HG03378 (cell line): Measurements from ENCODE around the gene GJB3.
"Not testable (repeated sequence)": the region's sequence is repeated elsewhere in the genome, so short reads cannot be mapped to it uniquely, and the experiment has no call there.

Source experiments
- ATAC-seq: cut with Tn5 transposase; IDR thresholded peaks from one replicate; pipeline ENCODE4 v1.9.1; 2021; ENCODE audit warnings: mild to moderate bottlenecking, moderate library complexity; ENCODE audit not compliant: unreplicated experiment

Gene GJB3

GRCh38 chr1:34759503-34760357 is 21.3 kb upstream of the GJB3 start, which contains the start of gene GJB4:
Gene GJB4 (plus strand): TSS chr1:34759740. CDS start chr1:34761255, 1,515 bp downstream.
- ATAC-seq, result no peak

- ATAC-seq, result no peak
Measured at GRCh38 chr1:34761176-34761761, 19.7 kb upstream of the GJB3 start.

DNA sequence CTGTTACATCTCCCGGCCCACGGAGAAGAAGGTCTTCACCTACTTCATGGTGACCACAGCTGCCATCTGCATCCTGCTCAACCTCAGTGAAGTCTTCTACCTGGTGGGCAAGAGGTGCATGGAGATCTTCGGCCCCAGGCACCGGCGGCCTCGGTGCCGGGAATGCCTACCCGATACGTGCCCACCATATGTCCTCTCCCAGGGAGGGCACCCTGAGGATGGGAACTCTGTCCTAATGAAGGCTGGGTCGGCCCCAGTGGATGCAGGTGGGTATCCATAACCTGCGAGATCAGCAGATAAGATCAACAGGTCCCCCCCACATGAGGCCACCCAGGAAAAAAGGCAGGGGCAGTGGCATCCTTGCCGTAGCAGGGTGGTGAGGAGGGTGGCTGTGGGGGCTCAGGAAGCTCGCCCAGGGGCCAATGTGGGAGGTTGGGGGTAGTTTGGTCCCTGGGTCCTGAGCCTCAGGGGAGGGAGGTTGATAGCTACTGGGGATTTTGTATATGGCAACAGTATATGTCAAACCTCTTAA is 19.2 kb upstream of the GJB3 start:
- ATAC-seq, result no peak

GRCh38 chr1:34762474-34763141 is 18.4 kb upstream of the GJB3 start:
- no peak for ATAC-seq

DNA sequence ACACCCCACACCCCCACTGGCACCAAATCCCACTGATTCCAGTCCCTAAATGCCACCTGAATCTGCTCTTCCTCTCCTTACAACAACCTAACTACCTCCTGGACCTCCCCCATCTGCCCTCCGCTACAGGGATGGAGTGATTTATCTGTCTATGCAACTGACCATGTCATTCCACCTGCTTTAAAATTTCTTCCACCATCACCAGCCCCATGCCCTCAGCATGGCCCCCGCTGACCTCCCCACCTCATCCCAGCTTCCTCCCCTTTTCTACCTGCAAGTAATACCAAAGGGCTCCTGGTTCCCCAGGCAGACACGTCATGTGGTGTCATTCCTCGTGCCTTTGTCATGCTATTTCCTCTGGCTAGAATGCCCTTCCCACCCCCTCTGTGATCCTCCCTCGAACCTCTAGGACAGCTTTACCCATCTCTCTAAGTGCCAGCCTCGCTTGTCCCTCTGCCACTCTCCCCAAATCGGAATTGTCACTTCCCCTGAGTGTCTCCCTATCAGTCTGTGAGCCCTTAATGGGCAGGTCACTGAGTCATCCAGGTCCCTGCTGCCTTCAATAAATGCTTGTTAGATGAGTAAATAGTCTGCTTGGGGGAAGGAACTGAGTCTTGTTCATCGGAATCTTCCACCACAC is 17.8 kb upstream of the GJB3 start:
- ATAC-seq, result no peak

- no peak for ATAC-seq
Measured at GRCh38 chr1:34768856-34769255, 12.2 kb upstream of the GJB3 start.

GRCh38 chr1:34770891-34771504 is 10.0 kb upstream of the GJB3 start:
- no peak for ATAC-seq

DNA sequence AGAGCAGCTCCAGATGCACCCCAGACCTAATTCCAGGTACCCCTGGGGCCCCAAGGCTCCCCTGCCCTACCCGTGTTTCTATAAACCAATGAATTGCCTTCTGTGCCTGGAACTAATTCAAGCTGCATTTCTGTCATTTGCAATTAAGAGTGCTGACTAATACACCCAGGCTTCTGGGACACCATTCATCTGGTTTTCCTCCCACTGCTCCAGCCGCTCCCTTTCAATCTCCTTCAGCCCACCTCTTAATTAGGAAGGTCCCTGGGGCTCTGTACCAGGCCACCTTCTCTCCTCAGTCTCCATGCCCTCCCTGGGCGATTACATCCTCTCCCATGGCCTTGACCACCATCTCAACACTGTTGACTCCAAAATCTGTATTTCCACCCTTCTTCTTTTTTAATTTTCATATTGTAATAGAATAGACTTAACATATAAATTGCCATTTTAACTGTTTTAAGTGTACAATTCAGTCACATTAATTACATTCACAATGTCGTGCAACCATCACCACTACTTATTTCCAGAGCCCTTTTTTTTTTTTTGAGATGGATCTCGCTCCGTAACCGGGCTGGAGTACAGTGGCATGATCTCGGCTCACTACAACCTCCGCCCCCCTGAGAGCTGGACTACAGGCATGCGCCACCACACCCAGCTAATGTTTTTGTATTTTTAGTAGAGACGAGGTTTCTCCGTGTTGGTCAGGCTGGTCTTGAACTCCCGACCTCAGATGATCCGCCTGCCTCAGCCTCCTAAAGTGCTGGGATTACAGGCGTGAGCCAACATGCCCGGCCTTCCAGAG is 9.2 kb upstream of the GJB3 start:
- no peak for ATAC-seq

- ATAC-seq, result not testable (repeated sequence)
Measured at GRCh38 chr1:34773114-34773513, 7.9 kb upstream of the GJB3 start.

- no peak for ATAC-seq
Measured at GRCh38 chr1:34774957-34775356, 6.1 kb upstream of the GJB3 start.

DNA sequence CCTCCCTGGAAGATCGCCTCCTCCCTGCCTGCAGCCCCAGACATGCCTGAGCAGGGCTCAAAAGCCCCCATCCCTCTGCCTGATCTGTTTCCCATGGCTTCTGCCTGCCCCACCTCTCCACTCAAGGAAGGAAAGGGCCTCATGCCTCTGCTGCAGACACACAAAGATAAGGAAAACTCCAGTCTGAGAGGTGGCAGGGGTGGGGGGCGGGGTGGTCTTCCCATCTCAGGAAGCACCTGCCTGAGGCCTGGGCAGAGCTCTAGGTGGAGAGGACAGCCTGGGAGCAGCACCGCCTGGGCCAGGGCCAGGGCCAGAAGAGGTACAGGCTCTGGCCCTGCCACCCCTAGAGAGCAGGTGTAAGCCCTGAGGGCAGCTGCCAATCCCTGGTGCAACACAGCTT is 4.1 kb upstream of the GJB3 start:
- no peak for ATAC-seq

DNA sequence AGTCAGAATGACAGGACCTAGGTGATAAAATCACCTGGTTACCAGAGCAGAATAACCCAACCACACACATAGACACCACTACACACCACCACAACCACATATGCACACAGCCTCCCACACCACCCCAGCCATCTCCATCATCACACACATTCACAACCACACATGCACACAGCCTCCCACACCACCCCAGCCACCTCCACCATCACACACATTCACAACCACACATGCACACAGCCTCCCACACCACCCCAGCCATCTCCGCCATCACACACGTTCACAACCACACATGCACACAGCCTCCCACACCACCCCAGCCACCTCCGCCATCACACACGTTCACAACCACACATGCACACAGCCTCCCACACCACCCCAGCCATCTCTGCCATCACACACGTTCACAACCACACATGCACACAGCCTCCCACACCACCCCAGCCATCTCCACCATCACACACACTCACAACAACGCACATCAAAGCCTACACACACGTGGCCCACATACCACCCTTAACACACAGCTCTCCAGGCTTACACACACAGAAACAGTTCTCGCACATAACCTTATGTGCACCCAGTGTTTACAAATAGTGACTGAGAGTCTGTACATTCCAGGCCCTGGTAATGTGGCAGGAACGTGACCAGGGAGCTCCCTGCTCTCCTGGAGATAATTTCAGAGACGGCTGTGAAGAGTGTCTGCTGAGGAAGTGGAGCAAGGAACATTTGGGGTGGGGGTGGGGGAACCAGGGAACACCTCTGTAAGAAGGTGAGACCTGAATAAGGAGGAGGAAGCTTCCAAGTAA is 3.3 kb upstream of the GJB3 start:
- ATAC-seq, result no peak

- ATAC-seq, result no peak
Measured at GRCh38 chr1:34778381-34778780, 2.6 kb upstream of the GJB3 start.

DNA sequence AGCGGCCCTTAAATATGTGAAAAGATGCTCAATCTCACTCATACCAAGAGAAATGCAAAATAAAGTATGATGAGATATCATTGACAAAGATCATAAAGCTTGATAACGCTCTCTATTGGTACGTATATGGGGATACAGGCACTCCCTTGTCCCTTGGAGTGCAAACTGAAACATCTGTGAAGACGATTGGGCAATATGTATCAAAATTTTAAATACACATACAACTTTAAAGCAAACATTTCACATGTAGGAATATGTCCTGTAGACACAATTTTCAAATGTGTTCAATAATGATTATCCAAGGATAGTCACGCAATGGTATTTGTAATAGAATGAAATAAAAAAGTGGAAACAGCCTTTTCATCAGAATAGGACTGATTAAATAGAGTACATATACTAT is 2.0 kb upstream of the GJB3 start:
- ATAC-seq, result no peak

DNA sequence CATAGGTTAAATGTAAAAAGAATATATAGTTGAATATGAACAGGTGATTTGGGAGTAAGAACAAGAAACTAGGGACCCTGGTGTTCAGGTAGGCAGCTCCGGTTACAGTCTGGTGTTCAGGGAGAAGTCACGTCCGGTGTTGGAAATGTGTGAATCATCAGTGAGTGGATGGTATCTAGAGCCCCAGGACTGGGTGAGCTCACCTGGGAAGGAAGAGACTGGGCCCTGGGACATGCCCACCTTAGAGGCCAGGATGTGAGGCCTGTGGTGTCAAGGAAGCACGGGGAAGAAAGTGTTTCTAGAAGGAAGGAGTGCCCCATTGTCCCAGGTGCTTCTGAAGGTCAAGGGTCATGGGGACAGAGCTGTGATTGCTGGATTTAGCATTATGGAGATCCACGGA is 1.5 kb upstream of the GJB3 start:
- ATAC-seq, result no peak

DNA sequence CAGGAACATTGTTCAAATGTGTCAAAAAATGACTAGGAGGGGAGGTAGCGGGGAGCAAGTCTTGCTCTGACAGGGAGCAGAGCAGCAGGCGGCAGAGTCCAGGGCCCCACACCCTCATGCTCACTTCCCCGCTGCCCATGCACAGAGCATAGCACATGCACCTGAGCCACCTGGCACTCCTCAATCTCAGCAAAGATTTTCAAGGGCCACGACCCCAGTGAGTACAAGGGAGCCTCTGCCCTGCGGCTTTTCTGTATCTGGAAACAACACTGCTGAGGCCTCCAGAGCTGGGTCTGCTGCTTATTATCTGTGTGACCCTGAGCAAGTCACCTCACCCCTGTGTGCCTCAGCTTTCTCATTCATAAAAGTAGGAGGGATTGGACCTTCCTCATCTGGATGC is 1.1 kb upstream of the GJB3 start:
- no peak for ATAC-seq

DNA sequence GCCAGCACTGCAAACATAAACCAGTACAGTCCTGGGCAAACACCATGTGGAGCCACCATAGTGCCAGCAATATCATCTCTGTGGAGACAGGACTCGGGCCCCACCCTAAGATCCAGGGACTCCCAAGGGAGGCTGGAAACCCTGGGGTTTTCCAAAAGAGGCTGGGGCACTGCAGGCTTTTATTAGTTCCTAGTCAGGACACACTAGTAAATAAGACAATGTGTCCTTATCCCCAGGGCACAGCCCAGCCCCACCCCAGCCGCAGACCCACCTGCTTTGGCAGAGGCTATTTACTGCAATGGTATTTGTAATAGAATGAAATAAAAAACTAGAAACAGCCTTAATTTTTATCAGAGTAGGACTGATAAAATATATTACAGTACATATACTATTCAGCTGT is 486 bp upstream of the GJB3 start:
- ATAC-seq, result no peak

GRCh38 chr1:34781844-34782391 is 904 bp downstream of the GJB3 start:
- ATAC-seq, result no peak

DNA sequence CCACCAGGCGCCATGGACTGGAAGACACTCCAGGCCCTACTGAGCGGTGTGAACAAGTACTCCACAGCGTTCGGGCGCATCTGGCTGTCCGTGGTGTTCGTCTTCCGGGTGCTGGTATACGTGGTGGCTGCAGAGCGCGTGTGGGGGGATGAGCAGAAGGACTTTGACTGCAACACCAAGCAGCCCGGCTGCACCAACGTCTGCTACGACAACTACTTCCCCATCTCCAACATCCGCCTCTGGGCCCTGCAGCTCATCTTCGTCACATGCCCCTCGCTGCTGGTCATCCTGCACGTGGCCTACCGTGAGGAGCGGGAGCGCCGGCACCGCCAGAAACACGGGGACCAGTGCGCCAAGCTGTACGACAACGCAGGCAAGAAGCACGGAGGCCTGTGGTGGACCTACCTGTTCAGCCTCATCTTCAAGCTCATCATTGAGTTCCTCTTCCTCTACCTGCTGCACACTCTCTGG is 3.8 kb downstream of the GJB3 start:
- no peak for ATAC-seq
